Activated naive CD4-positive, alpha-beta T cell treated with anti-CD3 and anti-CD28 coated beads, Interleukin-2, amount 10 ng/mL, durations not matched to agents 7 days and 5 days (primary cell): Measurements from ENCODE around the gene HABP2.

Experiments used
- CTCF ChIA-PET: fragments of 350-600 bp; sonication (Branson Sonifier 250); formaldehyde crosslinking; loops from one replicate; lab custom pipeline; 2021; ENCODE audit warnings: antibody characterized with exemption; lab: Charles Lee
- DNase-seq: peaks from one replicate; pipeline ENCODE4 v3.0.0-alpha.2; 2020
- H3K27ac Mint-ChIP-seq: one replicate; pipeline ENCODE4 v1.8.0; 2021; ENCODE audit warnings: mild to moderate bottlenecking, moderate library complexity, mixed read lengths
- H3K27me3 Mint-ChIP-seq: one replicate; pipeline ENCODE4 v1.8.0; 2021; ENCODE audit warnings: mild to moderate bottlenecking, mixed read lengths
- H3K36me3 Mint-ChIP-seq: one replicate; pipeline ENCODE4 v1.8.0; 2021; ENCODE audit warnings: mixed read lengths
- H3K4me1 Mint-ChIP-seq: one replicate; pipeline ENCODE4 v1.8.0; 2021; ENCODE audit warnings: mixed read lengths
- H3K4me3 Mint-ChIP-seq: one replicate; pipeline ENCODE4 v1.8.0; 2021; ENCODE audit warnings: mild to moderate bottlenecking, moderate library complexity, mixed read lengths
- H3K9me3 Mint-ChIP-seq: one replicate; pipeline ENCODE4 v1.8.0; 2021; ENCODE audit warnings: mixed read lengths

The HABP2 gene

GRCh38 chr10:113555751-113556150 is 2.9 kb downstream of the HABP2 start:
- H3K4me1 Mint-ChIP-seq = peaks cover 10% of the 10 kb centered on the region
- H3K36me3 Mint-ChIP-seq = no peaks in the 10 kb centered on the region
- CTCF ChIA-PET = interaction anchor here (1.6 kb wide), 1 partner anchor 8 kb away, joined by 4 read pairs; no protein-coding TSS in a partner anchor
- no peak overlapping the region for H3K27ac Mint-ChIP-seq
- no peak overlapping the region for H3K4me3 Mint-ChIP-seq
- no peak for DNase-seq
- no peaks in the 10 kb centered on the region for H3K9me3 Mint-ChIP-seq
- peaks cover 56% of the 10 kb centered on the region for H3K27me3 Mint-ChIP-seq

- Mint-ChIP-seq H3K27me3 (peaks cover 53% of the 10 kb centered on the region), H3K4me3 (no peak overlapping the region), H3K27ac (no peak overlapping the region), H3K4me1 (peaks cover 10% of the 10 kb centered on the region), H3K36me3 (no peaks in the 10 kb centered on the region), H3K9me3 (no peaks in the 10 kb centered on the region)
- DNase-seq = no peak
- CTCF ChIA-PET = no interaction called here
These were observed 4.6 kb downstream of the HABP2 start for GRCh38 chr10:113557424-113557862.

GRCh38 chr10:113557903-113558321 is 5.1 kb downstream of the HABP2 start:
- Mint-ChIP-seq H3K4me3 (no peak overlapping the region), H3K27me3 (peaks cover 53% of the 10 kb centered on the region), H3K4me1 (peaks cover 10% of the 10 kb centered on the region), H3K9me3 (no peaks in the 10 kb centered on the region), H3K36me3 (no peaks in the 10 kb centered on the region), H3K27ac (no peak overlapping the region)
- DNase-seq = no peak
- CTCF ChIA-PET = no interaction called here

GRCh38 chr10:113560071-113560470 is 7.2 kb downstream of the HABP2 start:
- Mint-ChIP-seq H3K27me3 (peaks cover 45% of the 10 kb centered on the region), H3K36me3 (no peaks in the 10 kb centered on the region), H3K4me3 (no peak overlapping the region), H3K4me1 (peaks cover 14% of the 10 kb centered on the region), H3K9me3 (no peaks in the 10 kb centered on the region), H3K27ac (no peak overlapping the region)
- DNase-seq = no peak
- CTCF ChIA-PET = no interaction called here

GRCh38 chr10:113561214-113561613 is 8.4 kb downstream of the HABP2 start:
- H3K9me3 Mint-ChIP-seq = no peaks in the 10 kb centered on the region
- peaks cover 14% of the 10 kb centered on the region for H3K4me1 Mint-ChIP-seq
- CTCF ChIA-PET = no interaction called here
- peaks cover 41% of the 10 kb centered on the region for H3K27me3 Mint-ChIP-seq
- no peak overlapping the region for H3K4me3 Mint-ChIP-seq
- H3K36me3 Mint-ChIP-seq = no peaks in the 10 kb centered on the region
- no peak overlapping the region for H3K27ac Mint-ChIP-seq
- no peak for DNase-seq

GRCh38 chr10:113562069-113562468 is 9.2 kb downstream of the HABP2 start:
- Mint-ChIP-seq H3K4me1 (peaks cover 13% of the 10 kb centered on the region), H3K27ac (no peak overlapping the region), H3K36me3 (no peaks in the 10 kb centered on the region), H3K27me3 (peaks cover 34% of the 10 kb centered on the region), H3K4me3 (no peak overlapping the region), H3K9me3 (no peaks in the 10 kb centered on the region)
- DNase-seq = no peak
- CTCF ChIA-PET = interaction anchor here (0.8 to 2.3 kb wide), 4 partner anchors 155 to 1090 kb away, joined by 3 to 9 read pairs (median 4); no protein-coding TSS in a partner anchor

GRCh38 chr10:113562704-113563103 is 9.9 kb downstream of the HABP2 start:
- no peak overlapping the region for H3K27ac Mint-ChIP-seq
- no peaks in the 10 kb centered on the region for H3K36me3 Mint-ChIP-seq
- CTCF ChIA-PET = interaction anchor here (0.8 to 2.3 kb wide), 9 partner anchors 12 to 1091 kb away, joined by 3 to 9 read pairs (median 4); no protein-coding TSS in a partner anchor
- no peak overlapping the region for H3K4me3 Mint-ChIP-seq
- peaks cover 30% of the 10 kb centered on the region for H3K27me3 Mint-ChIP-seq
- no peak for DNase-seq
- no peaks in the 10 kb centered on the region for H3K9me3 Mint-ChIP-seq
- peaks cover 7% of the 10 kb centered on the region for H3K4me1 Mint-ChIP-seq

GRCh38 chr10:113563306-113564088 is 10.6 kb downstream of the HABP2 start:
- peaks cover 4% of the 10 kb centered on the region for H3K4me1 Mint-ChIP-seq
- H3K36me3 Mint-ChIP-seq = no peaks in the 10 kb centered on the region
- H3K27me3 Mint-ChIP-seq = peaks cover 28% of the 10 kb centered on the region
- no peak overlapping the region for H3K27ac Mint-ChIP-seq
- H3K9me3 Mint-ChIP-seq = no peaks in the 10 kb centered on the region
- CTCF ChIA-PET = interaction anchor here (0.6 to 2.3 kb wide), 12 partner anchors 8 to 1091 kb away, joined by 3 to 9 read pairs (median 4); no protein-coding TSS in a partner anchor
- H3K4me3 Mint-ChIP-seq = peak overlapping the region; percentile 51
- DNase-seq = peak; percentile 79

- no peak overlapping the region for H3K4me3 Mint-ChIP-seq
- CTCF ChIA-PET = no interaction called here
- peaks cover 4% of the 10 kb centered on the region for H3K4me1 Mint-ChIP-seq
- no peaks in the 10 kb centered on the region for H3K36me3 Mint-ChIP-seq
- H3K27me3 Mint-ChIP-seq = peaks cover 15% of the 10 kb centered on the region
- no peak overlapping the region for H3K27ac Mint-ChIP-seq
- no peak for DNase-seq
- no peaks in the 10 kb centered on the region for H3K9me3 Mint-ChIP-seq
These were observed 12.5 kb downstream of the HABP2 start for GRCh38 chr10:113565364-113565763.

- CTCF ChIA-PET = no interaction called here
- Mint-ChIP-seq H3K9me3 (no peaks in the 10 kb centered on the region), H3K27me3 (peaks cover 15% of the 10 kb centered on the region), H3K36me3 (no peaks in the 10 kb centered on the region), H3K27ac (no peak overlapping the region), H3K4me1 (peaks cover 4% of the 10 kb centered on the region), H3K4me3 (no peak overlapping the region)
- DNase-seq = no peak
These were observed 14.0 kb downstream of the HABP2 start for GRCh38 chr10:113566888-113567287.

- no peak for DNase-seq
- no peak overlapping the region for H3K27ac Mint-ChIP-seq
- H3K27me3 Mint-ChIP-seq = peaks cover 13% of the 10 kb centered on the region
- H3K4me3 Mint-ChIP-seq = no peak overlapping the region
- CTCF ChIA-PET = interaction anchor here (1.4 kb wide), 1 partner anchor 52 kb away, joined by 3 read pairs; no protein-coding TSS in a partner anchor
- no peaks in the 10 kb centered on the region for H3K4me1 Mint-ChIP-seq
- no peaks in the 10 kb centered on the region for H3K36me3 Mint-ChIP-seq
- no peaks in the 10 kb centered on the region for H3K9me3 Mint-ChIP-seq
These were observed 16.7 kb downstream of the HABP2 start for GRCh38 chr10:113569576-113569975.

GRCh38 chr10:113572520-113573290 is 19.9 kb downstream of the HABP2 start:
- CTCF ChIA-PET = no interaction called here
- no peak for DNase-seq
- Mint-ChIP-seq H3K4me1 (no peaks in the 10 kb centered on the region), H3K27me3 (peaks cover 13% of the 10 kb centered on the region), H3K4me3 (no peak overlapping the region), H3K9me3 (no peaks in the 10 kb centered on the region), H3K36me3 (no peaks in the 10 kb centered on the region), H3K27ac (no peak overlapping the region)

- H3K4me1 Mint-ChIP-seq = no peaks in the 10 kb centered on the region
- H3K36me3 Mint-ChIP-seq = no peaks in the 10 kb centered on the region
- no peak overlapping the region for H3K27ac Mint-ChIP-seq
- CTCF ChIA-PET = interaction anchor here (1.8 kb wide), 1 partner anchor 10 kb away, joined by 7 read pairs; no protein-coding TSS in a partner anchor
- H3K4me3 Mint-ChIP-seq = no peak overlapping the region
- no peaks in the 10 kb centered on the region for H3K9me3 Mint-ChIP-seq
- DNase-seq = no peak
- peaks cover 8% of the 10 kb centered on the region for H3K27me3 Mint-ChIP-seq
These were observed 20.5 kb downstream of the HABP2 start for GRCh38 chr10:113573368-113573767.

GRCh38 chr10:113576852-113577251 is 24.0 kb downstream of the HABP2 start:
- no peak overlapping the region for H3K4me3 Mint-ChIP-seq
- H3K27me3 Mint-ChIP-seq = peaks cover 4% of the 10 kb centered on the region
- CTCF ChIA-PET = interaction anchor here (1.6 kb wide), 1 partner anchor 13 kb away, joined by 5 read pairs; no protein-coding TSS in a partner anchor
- peak; percentile 48 for DNase-seq
- H3K9me3 Mint-ChIP-seq = no peaks in the 10 kb centered on the region
- H3K4me1 Mint-ChIP-seq = no peaks in the 10 kb centered on the region
- no peaks in the 10 kb centered on the region for H3K36me3 Mint-ChIP-seq
- H3K27ac Mint-ChIP-seq = no peak overlapping the region
